Measurements from ENCODE around the gene NT5C3B. TPM values are rescaled to one million over a fixed set of nuclear protein-coding genes. Genes with fewer than 3 reads are reported as not detected.

Gene NT5C3B
- total and polyA plus RNA-seq, 4 donors: 34.9 to 68.5 (median 37.9) TPM

- Histone ChIP-seq H3K9ac (ENCODE audit: insufficient read depth in 1 of 2, low read length in 2 of 2) (no peak overlapping the region), H3K4me3 (no peak overlapping the region), H3K4me1 (ENCODE audit: control insufficient read depth in 5 of 5, insufficient read depth in 5 of 5, low read length in 5 of 5) (peaks cover 0 to 8% (median 4%) of the 10 kb centered on the region in 5 donors), H3K27me3 (ENCODE audit: control insufficient read depth in 3 of 3, insufficient read depth in 3 of 3, low read length in 2 of 3) (no peaks in the 10 kb centered on the region), H3K9me3 (ENCODE audit: control insufficient read depth in 4 of 4, insufficient read depth in 3 of 4, low read length in 3 of 4) (no peaks in the 10 kb centered on the region), H3K36me3 (ENCODE audit: control insufficient read depth in 4 of 4, insufficient read depth in 4 of 4, low read length in 4 of 4) (peaks cover 0 to 19% (median 5%) of the 10 kb centered on the region in 4 donors), H3K27ac (ENCODE audit: low read depth in 1 of 2, low read length in 1 of 2) (no peak overlapping the region)
- 93% methylated on average over 23 of the region's 23 CpGs for WGBS, 2 donors
- TF ChIP-seq, protein P1, sequence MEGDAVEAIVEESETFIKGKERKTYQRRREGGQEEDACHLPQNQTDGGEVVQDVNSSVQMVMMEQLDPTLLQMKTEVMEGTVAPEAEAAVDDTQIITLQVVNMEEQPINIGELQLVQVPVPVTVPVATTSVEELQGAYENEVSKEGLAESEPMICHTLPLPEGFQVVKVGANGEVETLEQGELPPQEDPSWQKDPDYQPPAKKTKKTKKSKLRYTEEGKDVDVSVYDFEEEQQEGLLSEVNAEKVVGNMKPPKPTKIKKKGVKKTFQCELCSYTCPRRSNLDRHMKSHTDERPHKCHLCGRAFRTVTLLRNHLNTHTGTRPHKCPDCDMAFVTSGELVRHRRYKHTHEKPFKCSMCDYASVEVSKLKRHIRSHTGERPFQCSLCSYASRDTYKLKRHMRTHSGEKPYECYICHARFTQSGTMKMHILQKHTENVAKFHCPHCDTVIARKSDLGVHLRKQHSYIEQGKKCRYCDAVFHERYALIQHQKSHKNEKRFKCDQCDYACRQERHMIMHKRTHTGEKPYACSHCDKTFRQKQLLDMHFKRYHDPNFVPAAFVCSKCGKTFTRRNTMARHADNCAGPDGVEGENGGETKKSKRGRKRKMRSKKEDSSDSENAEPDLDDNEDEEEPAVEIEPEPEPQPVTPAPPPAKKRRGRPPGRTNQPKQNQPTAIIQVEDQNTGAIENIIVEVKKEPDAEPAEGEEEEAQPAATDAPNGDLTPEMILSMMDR (IDR thresholded peaks at IDR 0.05; ENCODE audit: control extremely low read depth, extremely low read depth): no peak
- ATAC-seq (ENCODE audit: insufficient read depth, low FRiP score) (no peak), DNase-seq (no peak)
Observed at GRCh38 chr17:41816637-41817320, 19.3 kb downstream of the NT5C3B start.

GRCh38 chr17:41814195-41814594 lies 21.8 kb downstream of the NT5C3B start:
- H3K27ac ChIP-seq (ENCODE audit: low read depth in 1 of 2, low read length in 1 of 2): no peak overlapping the region
- H3K4me3 ChIP-seq: no peak overlapping the region
- H3K9ac ChIP-seq (ENCODE audit: insufficient read depth in 1 of 2, low read length in 2 of 2): no peak overlapping the region
- ATAC-seq (ENCODE audit: insufficient read depth, low FRiP score) (no peak), DNase-seq (peak in 1 of 3 donors; percentile 25)
- peaks cover 0 to 19% (median 3%) of the 10 kb centered on the region in 4 donors for H3K36me3 ChIP-seq (ENCODE audit: control insufficient read depth in 4 of 4, insufficient read depth in 4 of 4, low read length in 4 of 4)
- H3K9me3 ChIP-seq (ENCODE audit: control insufficient read depth in 4 of 4, insufficient read depth in 3 of 4, low read length in 3 of 4): no peaks in the 10 kb centered on the region
- peaks cover 0 to 23% (median 13%) of the 10 kb centered on the region in 5 donors for H3K4me1 ChIP-seq (ENCODE audit: control insufficient read depth in 5 of 5, insufficient read depth in 5 of 5, low read length in 5 of 5)
- no peaks in the 10 kb centered on the region for H3K27me3 ChIP-seq (ENCODE audit: control insufficient read depth in 3 of 3, insufficient read depth in 3 of 3, low read length in 2 of 3)
- TF ChIP-seq, protein P1 (IDR thresholded peaks at IDR 0.05; ENCODE audit: control extremely low read depth, extremely low read depth): no peak
- WGBS, 2 donors: 58 to 64% methylated on average over 1 of the region's 1 CpG

- no peak overlapping the region for H3K4me3 ChIP-seq
- WGBS, 2 donors: 85 to 92% methylated on average over 9 of the region's 9 CpGs
- H3K9me3 ChIP-seq (ENCODE audit: control insufficient read depth in 4 of 4, insufficient read depth in 3 of 4, low read length in 3 of 4): no peaks in the 10 kb centered on the region
- H3K36me3 ChIP-seq (ENCODE audit: control insufficient read depth in 4 of 4, insufficient read depth in 4 of 4, low read length in 4 of 4): peaks cover 0 to 16% (median 3%) of the 10 kb centered on the region in 4 donors
- TF ChIP-seq, protein P1 (IDR thresholded peaks at IDR 0.05; ENCODE audit: control extremely low read depth, extremely low read depth): no peak
- DNase-seq: no peak
- no peak for ATAC-seq (ENCODE audit: insufficient read depth, low FRiP score)
- H3K27ac ChIP-seq (ENCODE audit: low read depth in 1 of 2, low read length in 1 of 2): no peak overlapping the region
- H3K4me1 ChIP-seq (ENCODE audit: control insufficient read depth in 5 of 5, insufficient read depth in 5 of 5, low read length in 5 of 5): peaks cover 0 to 23% (median 13%) of the 10 kb centered on the region in 5 donors
- H3K27me3 ChIP-seq (ENCODE audit: control insufficient read depth in 3 of 3, insufficient read depth in 3 of 3, low read length in 2 of 3): no peaks in the 10 kb centered on the region
- H3K9ac ChIP-seq (ENCODE audit: insufficient read depth in 1 of 2, low read length in 2 of 2): peak overlapping the region in 1 of 2 donors; percentile 66
Observed at GRCh38 chr17:41813699-41814124, 22.3 kb downstream of the NT5C3B start.
